Cortex of kidney (tissue), 1 donor: ENCODE data around the gene FNDC3B.
"Not testable (repeated sequence)": the region's sequence is repeated elsewhere in the genome, so short reads cannot be mapped to it uniquely, and the experiment has no call there.

Experiments used
- DNase-seq: peaks from one replicate; lab custom pipeline; 2025; lab: John Stamatoyannopoulos, UW

FNDC3B gene

GRCh38 chr3:172365028-172365567 is 325.7 kb downstream of the FNDC3B start:
- DNase-seq, result no peak

GRCh38 chr3:172367205-172368105 is 328.1 kb downstream of the FNDC3B start:
- no peak for DNase-seq

GRCh38 chr3:172368556-172368955 is 329.2 kb downstream of the FNDC3B start:
- not testable (repeated sequence) for DNase-seq

GRCh38 chr3:172369590-172370259 is 330.3 kb downstream of the FNDC3B start:
- DNase-seq, result no peak

- DNase-seq, result no peak
Measured at GRCh38 chr3:172370419-172370818, 331.0 kb downstream of the FNDC3B start.

GRCh38 chr3:172371544-172371943 is 332.2 kb downstream of the FNDC3B start:
- no peak for DNase-seq

- DNase-seq, result no peak
Measured at GRCh38 chr3:172372895-172373294, 333.5 kb downstream of the FNDC3B start.

GRCh38 chr3:172373912-172374311 is 334.5 kb downstream of the FNDC3B start:
- no peak for DNase-seq

GRCh38 chr3:172375206-172375850 is 335.9 kb downstream of the FNDC3B start:
- no peak for DNase-seq

GRCh38 chr3:172376402-172376801 is 337.0 kb downstream of the FNDC3B start:
- DNase-seq, result no peak

GRCh38 chr3:172376881-172377280 is 337.5 kb downstream of the FNDC3B start:
- DNase-seq, result no peak

GRCh38 chr3:172378439-172378838 is 339.1 kb downstream of the FNDC3B start:
- no peak for DNase-seq

GRCh38 chr3:172379372-172379771 is 340.0 kb downstream of the FNDC3B start:
- no peak for DNase-seq

GRCh38 chr3:172380632-172381031 is 341.3 kb downstream of the FNDC3B start:
- DNase-seq, result no peak

GRCh38 chr3:172383306-172383796 is 344.0 kb downstream of the FNDC3B start:
- DNase-seq, result no peak

- no peak for DNase-seq
Measured at GRCh38 chr3:172384836-172385235, 345.5 kb downstream of the FNDC3B start.

- no peak for DNase-seq
Measured at GRCh38 chr3:172387728-172388127, 348.4 kb downstream of the FNDC3B start.

- no peak for DNase-seq
Measured at GRCh38 chr3:172388412-172389078, 349.2 kb downstream of the FNDC3B start.

GRCh38 chr3:172390792-172391191 is 351.4 kb downstream of the FNDC3B start:
- DNase-seq, result no peak

- DNase-seq, result no peak
Measured at GRCh38 chr3:172391592-172392302, 352.4 kb downstream of the FNDC3B start.

GRCh38 chr3:172394692-172395091 is 355.3 kb downstream of the FNDC3B start:
- no peak for DNase-seq
